CD4-positive, alpha-beta T cell treated with Interleukin-12 subunit alpha and Interleukin-12 subunit beta, for 1 hour (primary cell): ENCODE data around the gene CEP72.

Experiments
- DNase-seq: peaks from one replicate; pipeline ENCODE4 v3.0.0-alpha.2; 2020

CEP72 gene

GRCh38 chr5:661891-662750 is 50.0 kb downstream of the CEP72 start:
- DNase-seq, result no peak

- DNase-seq, result no peak
Observed at GRCh38 chr5:662751-663435, 50.8 kb downstream of the CEP72 start.

- no peak for DNase-seq
Observed at GRCh38 chr5:663436-664342, 51.5 kb downstream of the CEP72 start.

- no peak for DNase-seq
Observed at GRCh38 chr5:664343-664993, 52.3 kb downstream of the CEP72 start.

GRCh38 chr5:664994-665360 is 52.8 kb downstream of the CEP72 start:
- no peak for DNase-seq

GRCh38 chr5:665541-665955 is 53.4 kb downstream of the CEP72 start:
- no peak for DNase-seq

- no peak for DNase-seq
Observed at GRCh38 chr5:665956-666711, 54.0 kb downstream of the CEP72 start.

- DNase-seq, result no peak
Observed at GRCh38 chr5:666816-667498, 54.8 kb downstream of the CEP72 start.

- DNase-seq, result no peak
Observed at GRCh38 chr5:668283-668995, 56.3 kb downstream of the CEP72 start.

- peak; percentile 57 for DNase-seq
Observed at GRCh38 chr5:669111-669841, 57.1 kb downstream of the CEP72 start.

GRCh38 chr5:669842-670395 is 57.8 kb downstream of the CEP72 start:
- DNase-seq, result no peak

- DNase-seq, result no peak
Observed at GRCh38 chr5:670396-671270, 58.5 kb downstream of the CEP72 start.

GRCh38 chr5:671459-672328 is 59.6 kb downstream of the CEP72 start:
- peak; percentile 77 for DNase-seq

GRCh38 chr5:672329-673160 is 60.4 kb downstream of the CEP72 start:
- DNase-seq, result peak; percentile 88

- no peak for DNase-seq
Observed at GRCh38 chr5:673161-673830, 61.2 kb downstream of the CEP72 start.
